Uterus (tissue), 2 donors: Measurements from ENCODE around the gene ADAM23.

Experiments
- CTCF ChIP-seq, 4 experiments: fragments of 200-600 bp in 2 of 4; fragments of 450-650 bp in 2 of 4; sonication (generic) in 2 of 4; IDR thresholded peaks; one replicate each; pipeline ENCODE4 v1.5.1; 2016 to 2019; ENCODE audit warnings: antibody characterized with exemption in 4 of 4, mild to moderate bottlenecking in 2 of 4, moderate library complexity in 1 of 4
- POLR2A ChIP-seq, 2 donors: fragments of 450-650 bp; IDR thresholded peaks; one replicate each; pipeline ENCODE4 v1.6.1; 2016; ENCODE audit warnings: antibody characterized with exemption in 2 of 2, mild to moderate bottlenecking in 1 of 2, moderate library complexity in 1 of 2

DNA sequence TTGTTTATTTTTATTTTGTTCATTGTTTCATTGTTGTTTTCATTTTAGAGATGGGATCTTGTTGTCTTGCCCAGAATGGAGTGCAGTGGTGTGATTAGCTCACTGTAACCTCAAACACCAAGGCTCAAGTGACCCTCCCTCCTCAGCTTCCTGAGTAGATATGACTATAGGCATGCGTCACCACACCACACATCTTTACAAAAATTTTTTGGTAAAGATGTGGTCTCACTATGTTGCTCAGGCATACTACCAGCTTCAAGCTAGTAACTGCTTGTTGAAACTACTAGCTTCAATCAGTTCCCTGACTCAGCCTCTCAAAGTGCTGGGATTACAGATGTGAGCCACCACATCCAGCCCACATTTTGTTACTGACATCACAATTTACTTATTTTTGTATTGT lies 213.8 kb downstream of the ADAM23 start:
- TF ChIP-seq CTCF (IDR thresholded peaks at IDR 0.05) (no peak), POLR2A (IDR thresholded peaks at IDR 0.05) (no peak)
